B cell (primary cell): ENCODE data around the gene CCL11. TPM values are rescaled to one million over a fixed set of nuclear protein-coding genes. Genes with fewer than 3 reads are reported as not detected.

ENCODE experiments used
- ATAC-seq: fragments of 200-7000 bp; cut with Tn5 transposase; one replicate; pipeline ENCODE4 v1.10.0; 2021; ENCODE audit warnings: low read depth, mild to moderate bottlenecking, moderate number of reproducible peaks, moderate library complexity
- CTCF ChIA-PET: fragments of 350-600 bp; sonication (Branson Sonifier 250); formaldehyde crosslinking; loops from one replicate; lab custom pipeline; 2021; ENCODE audit warnings: antibody characterized with exemption, inconsistent platforms; lab: Charles Lee
- POLR2A ChIA-PET: fragments of 350-600 bp; sonication (Branson Sonifier 250); formaldehyde crosslinking; loops from one replicate; lab custom pipeline; 2021; ENCODE audit warnings: antibody characterized with exemption; lab: Charles Lee
- DNase-seq: peaks from one replicate; pipeline ENCODE4 v3.0.0; 2013
- H2AFZ ChIP-seq: 2 replicates; pipeline ENCODE4 v1.6.1; 2012; ENCODE audit warnings: mild to moderate bottlenecking, low read depth, low read length; ENCODE audit not compliant: insufficient read depth, poor library complexity, severe bottlenecking
- H3K27ac ChIP-seq, 2 donors: 1 replicate in 1 of 2; 2 replicates in 1 of 2; pipeline ENCODE4 v1.5.1; 2012 to 2013; ENCODE audit warnings: low read length in 2 of 2, mild to moderate bottlenecking in 2 of 2, moderate library complexity in 1 of 2
- H3K27me3 ChIP-seq, 4 experiments: fragments of 200-600 bp in 1 of 4; sonication (generic) in 1 of 4; replicated peaks in 1 of 4; 1 replicate in 2 of 4; 2 replicates in 2 of 4; pipeline versions ENCODE4 v1.6.1 to v1.7.0; 2013 to 2016; ENCODE audit warnings: low read length in 3 of 4, mild to moderate bottlenecking in 2 of 4, mixed read lengths in 1 of 4, moderate library complexity in 1 of 4; ENCODE audit not compliant: insufficient read depth in 4 of 4, control insufficient read depth in 3 of 4; ENCODE audit errors: control extremely low read depth in 1 of 4
- H3K36me3 ChIP-seq, 2 experiments: replicated peaks in 1 of 2; 1 replicate in 1 of 2; 2 replicates in 1 of 2; pipeline versions ENCODE4 v1.6.1 to v1.7.1; 2013; ENCODE audit warnings: low read length in 1 of 2; ENCODE audit not compliant: insufficient read depth in 2 of 2, control insufficient read depth in 1 of 2; ENCODE audit errors: control extremely low read depth in 1 of 2, extremely low read depth in 1 of 2
- H3K4me1 ChIP-seq, 2 donors: fragments of 200-600 bp in 1 of 2; sonication (generic) in 1 of 2; 1 replicate in 1 of 2; 2 replicates in 1 of 2; pipeline versions ENCODE4 v1.5.1 to v1.6.1; 2013 to 2017; ENCODE audit warnings: low read length in 2 of 2; ENCODE audit not compliant: control insufficient read depth in 2 of 2, insufficient read depth in 2 of 2
- H3K4me2 ChIP-seq: replicated peaks from 2 replicates; pipeline ENCODE3; 2012; ENCODE audit warnings: mild to moderate bottlenecking, low read depth, low read length; ENCODE audit not compliant: poor library complexity, severe bottlenecking
- H3K4me3 ChIP-seq, 5 experiments: fragments of 200-600 bp in 1 of 5; sonication (generic) in 1 of 5; 1 replicate in 3 of 5; 2 replicates in 2 of 5; pipeline versions ENCODE4 v1.5.1 to v1.7.0; 2011 to 2016; ENCODE audit warnings: low read length in 4 of 5, mild to moderate bottlenecking in 4 of 5, low read depth in 2 of 5, control low read depth in 1 of 5, moderate library complexity in 1 of 5; ENCODE audit not compliant: insufficient read depth in 1 of 5; ENCODE audit errors: control extremely low read depth in 1 of 5, extremely low read depth in 1 of 5
- H3K79me2 ChIP-seq: fragments of 200-600 bp; sonication (generic); one replicate; pipeline ENCODE4 v1.6.0; 2016; ENCODE audit warnings: low read length; ENCODE audit not compliant: control insufficient read depth, insufficient read depth
- H3K9ac ChIP-seq: fragments of 200-600 bp; sonication (generic); 2 replicates; pipeline ENCODE4 v1.6.1; 2017; ENCODE audit warnings: mild to moderate bottlenecking, low read length, moderate library complexity
- H3K9me3 ChIP-seq, 3 donors: one replicate each; pipeline versions ENCODE4 v1.6.1 to v1.7.1; 2013; ENCODE audit warnings: low read length in 2 of 3; ENCODE audit not compliant: control insufficient read depth in 2 of 3, insufficient read depth in 1 of 3; ENCODE audit errors: control extremely low read depth in 1 of 3
- H4K20me1 ChIP-seq: 2 replicates; pipeline ENCODE4 v1.6.0; 2012; ENCODE audit warnings: mild to moderate bottlenecking, low read length; ENCODE audit not compliant: insufficient read depth, control insufficient read depth, poor library complexity, severe bottlenecking
- H3K27ac Mint-ChIP-seq: one replicate; pipeline ENCODE4 v1.8.0; 2021; ENCODE audit warnings: mixed read lengths
- H3K27me3 Mint-ChIP-seq: one replicate; pipeline ENCODE4 v1.8.0; 2021; ENCODE audit warnings: mixed read lengths
- H3K4me1 Mint-ChIP-seq: one replicate; pipeline ENCODE4 v1.8.0; 2021; ENCODE audit warnings: mixed read lengths
- H3K4me3 Mint-ChIP-seq: one replicate; pipeline ENCODE4 v1.8.0; 2021; ENCODE audit warnings: mixed read lengths
- H3K9me3 Mint-ChIP-seq: one replicate; pipeline ENCODE4 v1.8.0; 2022; ENCODE audit warnings: mixed read lengths; ENCODE audit not compliant: insufficient read depth
- CTCF ChIP-seq: fragments of 200-600 bp; IDR thresholded peaks from one replicate; pipeline ENCODE4 v1.8.0; 2022; ENCODE audit warnings: antibody characterized with exemption, mild to moderate bottlenecking
- EZH2 ChIP-seq: IDR thresholded peaks from 2 replicates; pipeline ENCODE4 v1.6.1; 2012; ENCODE audit warnings: borderline replicate concordance, low read depth, mild to moderate bottlenecking, moderate library complexity, low read length; ENCODE audit not compliant: insufficient read depth, poor library complexity, severe bottlenecking
- whole genome bisulfite sequencing: methylation state at CpG from one replicate; pipeline ENCODE4 v1.1.5; 2013; ENCODE audit warnings: missing lambda C conversion rate; ENCODE audit not compliant: insufficient coverage; 5-methylcytosine and 5-hydroxymethylcytosine counted together
- intact Hi-C: fragments of 100-400 bp; cut with micrococcal nuclease; formaldehyde crosslinking; loops from one replicate; pipeline ENCODE4 v1.10.0; 2022
- polyA plus RNA-seq: library from polyadenylated mRNA; depleted of rRNA; stranded (reverse); fragments of >200 nt; gene quantifications from 2 replicates; pipeline ENCODE4 v1.2.3, GENCODE V29; 2012
- total RNA-seq, 2 donors: library from RNA; stranded (reverse); fragments of 120-200 nt in 1 of 2; gene quantifications; 1 replicate in 1 of 2; 2 replicates in 1 of 2; pipeline versions ENCODE4 v1.2.3 to v1.2.4, GENCODE V29; 2013 to 2022

The CCL11 gene
- total and polyA plus RNA-seq, 2 donors (not counting 1 experiment from before 2014, with no cell fraction given) = not detected

- CTCF ChIA-PET = no interaction called here
Measured at GRCh38 chr17:34252095-34252443, 33.5 kb upstream of the CCL11 start.

More at GRCh38 chr17:34252095-34252443, 33.5 kb upstream of the CCL11 start:
- peak; percentile 19 for DNase-seq
- peaks cover 38% of the 10 kb centered on the region for H3K27me3 Mint-ChIP-seq
- H3K4me3 ChIP-seq = no peak overlapping the region
- H3K4me2 ChIP-seq = no peak overlapping the region
- intact Hi-C loops = no loop called here
- H3K9ac ChIP-seq = no peak overlapping the region
- H3K4me3 Mint-ChIP-seq = no peak overlapping the region
- H3K9me3 Mint-ChIP-seq = no peaks in the 10 kb centered on the region
- no peaks in the 10 kb centered on the region for H3K9me3 ChIP-seq
- POLR2A ChIA-PET = no interaction called here
- H3K4me1 Mint-ChIP-seq = peaks cover 9% of the 10 kb centered on the region
- no peaks in the 10 kb centered on the region for H4K20me1 ChIP-seq
- TF ChIP-seq CTCF = no peak
- no peak for TF ChIP-seq EZH2
- H3K4me1 ChIP-seq = peaks cover 10 to 14% of the 10 kb centered on the region in 2 donors
- H3K27ac Mint-ChIP-seq = no peak overlapping the region
- H3K36me3 ChIP-seq = no peaks in the 10 kb centered on the region
- peaks cover 0 to 24% (median 12%) of the 10 kb centered on the region in 4 experiments for H3K27me3 ChIP-seq
- no peaks in the 10 kb centered on the region for H3K79me2 ChIP-seq
- no peak overlapping the region for H3K27ac ChIP-seq
- 0% methylated on average over 1 of the region's 5 CpGs for WGBS
- ATAC-seq = peak; percentile 33
- H2AFZ ChIP-seq = no peak overlapping the region
